ENCODE measurements around the gene MPZL2. TPM values are rescaled to one million over a fixed set of nuclear protein-coding genes. Genes with fewer than 3 reads are reported as not detected.

MPZL2 gene
- total and polyA plus RNA-seq, 2 of the 13 experiments (the other 11 are each of a cell fraction or from before 2014, with no cell fraction given), result 27.9 to 53.7 TPM

GRCh38 chr11:118276422-118276821 lies 12.3 kb upstream of the MPZL2 start:
- in situ Hi-C loops (cut with HindIII; ENCODE audit: extremely low pct_ligation_motif_present, low pct_unique_long_range_greater_than_20kb) (no loop called here), intact Hi-C loops (cut with micrococcal nuclease; ENCODE audit: unreplicated experiment) (no loop called here)
- Histone ChIP-seq H3K9me3 (ENCODE audit: low read length) (no peaks in the 10 kb centered on the region), H3K27me3 (ENCODE audit: control insufficient read depth in 1 of 2, insufficient read depth in 2 of 2, low read length in 2 of 2) (no peaks in the 10 kb centered on the region; a peak in 1 of 5 replicates), H3K9ac (ENCODE audit: insufficient read depth, low read depth, low read length) (no peak overlapping the region), H3K27ac (ENCODE audit: extremely low read length, insufficient read depth, low read length) (no peak overlapping the region), H3K79me2 (ENCODE audit: insufficient read depth, low read length) (no peaks in the 10 kb centered on the region), H2AFZ (ENCODE audit: low read length) (no peak overlapping the region), H3K36me3 (replicated peaks in 1 of 2; ENCODE audit: control insufficient read depth in 1 of 2, insufficient read depth in 2 of 2, low read length in 2 of 2) (no peaks in the 10 kb centered on the region), H3K4me3 (replicated peaks in 1 of 3; ENCODE audit: insufficient read depth in 1 of 3, low read depth in 2 of 3, low read length in 3 of 3) (no peak overlapping the region), H3K4me1 (ENCODE audit: insufficient read depth, low read length) (peaks cover 16% of the 10 kb centered on the region), H4K20me1 (ENCODE audit: insufficient read depth, low read length) (no peaks in the 10 kb centered on the region), H3K4me2 (ENCODE audit: low read depth, low read length) (no peak overlapping the region)
- FAIRE-seq, result no peak
- ATAC-seq, result no peak
- WGBS (ENCODE audit: low lambda C conversion rate), result 70% methylated on average over 1 of the region's 1 CpG
- DNase-seq (ENCODE audit: low spot score), result no peak
- BruUV-seq (replicated peaks), result no TSS peak
- CTCF ChIA-PET (ENCODE audit: low intra/inter-chr PET ratio, low total read pairs), result no interaction called here
- POLR2A ChIA-PET, result no interaction called here
- TF ChIP-seq NR3C1 (CRISPR knock-in tag; IDR thresholded peaks at IDR 0.05) (no peak), ZNF784 (CRISPR knock-in tag; IDR thresholded peaks at IDR 0.05; ENCODE audit: borderline replicate concordance) (no peak), ARNT2 (CRISPR knock-in tag; IDR thresholded peaks at IDR 0.05; ENCODE audit: low read depth) (no peak), KLF11 (CRISPR knock-in tag; IDR thresholded peaks at IDR 0.05) (no peak), THRA (CRISPR knock-in tag; IDR thresholded peaks at IDR 0.05; ENCODE audit: borderline replicate concordance) (no peak)

GRCh38 chr11:118275176-118275575 lies 11.1 kb upstream of the MPZL2 start:
- ChIA-PET CTCF (ENCODE audit: low intra/inter-chr PET ratio, low total read pairs) (no interaction called here), POLR2A (no interaction called here)
- intact Hi-C loops (cut with micrococcal nuclease; ENCODE audit: unreplicated experiment) (no loop called here), in situ Hi-C loops (cut with HindIII; ENCODE audit: extremely low pct_ligation_motif_present, low pct_unique_long_range_greater_than_20kb) (no loop called here)
- Histone ChIP-seq H3K9me3 (ENCODE audit: low read length) (no peaks in the 10 kb centered on the region), H3K4me3 (replicated peaks in 1 of 3; ENCODE audit: insufficient read depth in 1 of 3, low read depth in 2 of 3, low read length in 3 of 3) (no peak overlapping the region), H3K79me2 (ENCODE audit: insufficient read depth, low read length) (no peaks in the 10 kb centered on the region), H3K9ac (ENCODE audit: insufficient read depth, low read depth, low read length) (no peak overlapping the region), H4K20me1 (ENCODE audit: insufficient read depth, low read length) (no peaks in the 10 kb centered on the region), H3K4me1 (ENCODE audit: insufficient read depth, low read length) (peaks cover 16% of the 10 kb centered on the region), H2AFZ (ENCODE audit: low read length) (no peak overlapping the region), H3K4me2 (ENCODE audit: low read depth, low read length) (no peak overlapping the region), H3K27ac (ENCODE audit: extremely low read length, insufficient read depth, low read length) (no peak overlapping the region), H3K36me3 (replicated peaks in 1 of 2; ENCODE audit: control insufficient read depth in 1 of 2, insufficient read depth in 2 of 2, low read length in 2 of 2) (no peaks in the 10 kb centered on the region), H3K27me3 (ENCODE audit: control insufficient read depth in 1 of 2, insufficient read depth in 2 of 2, low read length in 2 of 2) (no peaks in the 10 kb centered on the region; a peak in 1 of 5 replicates)
- no TSS peak for BruUV-seq (replicated peaks)
- DNase-seq (ENCODE audit: low spot score) (no peak), FAIRE-seq (no peak), ATAC-seq (no peak)
- 56% methylated on average over 4 of the region's 4 CpGs for WGBS (ENCODE audit: low lambda C conversion rate)
- TF ChIP-seq SCMH1 (CRISPR knock-in tag; IDR thresholded peaks at IDR 0.05; ENCODE audit: borderline replicate concordance) (no peak), CCDC6 (CRISPR knock-in tag; IDR thresholded peaks at IDR 0.05) (no peak), ZNF773 (CRISPR knock-in tag; IDR thresholded peaks at IDR 0.05; ENCODE audit: borderline replicate concordance) (no peak), ISX (CRISPR knock-in tag; conservative IDR thresholded peaks at IDR 0.05) (no peak), CENPX (CRISPR knock-in tag; IDR thresholded peaks at IDR 0.05) (no peak), BATF2 (CRISPR knock-in tag; IDR thresholded peaks at IDR 0.05) (no peak), ZBTB25 (CRISPR knock-in tag; IDR thresholded peaks at IDR 0.05) (no peak), TFDP2 (CRISPR knock-in tag; IDR thresholded peaks at IDR 0.05) (no peak), KLF16 (CRISPR knock-in tag; IDR thresholded peaks at IDR 0.05) (no peak), RBM22 (optimal IDR thresholded peaks at IDR 0.05; ENCODE audit: low read length) (no peak)
